Spleen (tissue), 11 donors: Measurements from ENCODE around the gene SPRR5. TPM values are rescaled to one million over a fixed set of nuclear protein-coding genes. Genes with fewer than 3 reads are reported as not detected.

ENCODE experiments used
- DNase-seq: peaks from one replicate; pipeline ENCODE4 v3.0.0-alpha.2; 2020
- H3K27ac ChIP-seq, 8 donors: fragments of 200-600 bp; sonication (generic) in 7 of 8; 1 replicate in 4 of 8; 2 replicates in 4 of 8; pipeline versions ENCODE4 v1.5.0 to v1.8.0; 2016 to 2021; ENCODE audit warnings: inconsistent platforms in 4 of 8, mild to moderate bottlenecking in 4 of 8, moderate library complexity in 1 of 8
- H3K27me3 ChIP-seq, 7 donors: fragments of 200-600 bp; sonication (generic) in 6 of 7; replicated peaks in 1 of 7; 1 replicate in 4 of 7; 2 replicates in 3 of 7; pipeline versions ENCODE4 v1.5.0 to v1.8.0; 2016 to 2021; ENCODE audit warnings: inconsistent platforms in 3 of 7, mild to moderate bottlenecking in 1 of 7
- H3K36me3 ChIP-seq, 6 donors: fragments of 200-600 bp; sonication (generic) in 5 of 6; 1 replicate in 4 of 6; 2 replicates in 2 of 6; pipeline versions ENCODE4 v1.5.0 to v1.8.0; 2016 to 2021; ENCODE audit warnings: inconsistent platforms in 2 of 6
- H3K4me1 ChIP-seq, 6 donors: fragments of 200-600 bp; sonication (generic) in 5 of 6; 1 replicate in 3 of 6; 2 replicates in 3 of 6; pipeline versions ENCODE4 v1.5.0 to v1.8.0; 2016 to 2021; ENCODE audit warnings: inconsistent platforms in 3 of 6
- H3K4me3 ChIP-seq, 8 donors: fragments of 200-600 bp; sonication (generic) in 7 of 8; 1 replicate in 4 of 8; 2 replicates in 4 of 8; pipeline versions ENCODE4 v1.5.0 to v1.8.0; 2016 to 2021; ENCODE audit warnings: inconsistent platforms in 4 of 8, mild to moderate bottlenecking in 4 of 8, moderate library complexity in 2 of 8
- H3K9me3 ChIP-seq, 8 donors: fragments of 200-600 bp; sonication (generic) in 7 of 8; 1 replicate in 4 of 8; 2 replicates in 4 of 8; pipeline versions ENCODE4 v1.5.0 to v1.8.0; 2016 to 2021; ENCODE audit warnings: inconsistent platforms in 4 of 8
- CTCF ChIP-seq, 11 experiments: fragments of 200-600 bp in 7 of 11; fragments of 450-650 bp in 4 of 11; sonication (generic) in 4 of 11; IDR thresholded peaks in 8 of 11; conservative IDR thresholded peaks in 3 of 11; 1 replicate in 7 of 11; 2 replicates in 4 of 11; pipeline versions ENCODE4 v1.4.0 to v1.8.0; 2016 to 2021; ENCODE audit warnings: antibody characterized with exemption in 11 of 11, inconsistent platforms in 4 of 11, mild to moderate bottlenecking in 1 of 11
- POLR2A ChIP-seq, 3 donors: fragments of 450-650 bp; IDR thresholded peaks; one replicate each; pipeline ENCODE4 v1.5.1; 2017; ENCODE audit warnings: antibody characterized with exemption in 3 of 3, mild to moderate bottlenecking in 1 of 3
- POLR2AphosphoS5 ChIP-seq, 3 donors: sonication (generic); formaldehyde crosslinking; IDR thresholded peaks; one replicate each; pipeline ENCODE4 v1.5.1; 2017; ENCODE audit warnings: antibody characterized with exemption in 3 of 3
- WGBS, 5 donors: extraction: QIAGEN DNeasy Blood & Tissue Kit in 3 of 5; methylation state at CpG; one replicate each; pipeline versions ENCODE4 v1.1.5 to v1.1.7; 2013 to 2018; 5-methylcytosine and 5-hydroxymethylcytosine counted together
- intact Hi-C: fragments of 100-400 bp; cut with DNase I; formaldehyde crosslinking; loops from one replicate; pipeline ENCODE4 v1.15.0; 2023; ENCODE audit warnings: low total_unique reads
- polyA plus RNA-seq, 3 donors: library from polyadenylated mRNA; stranded (reverse); fragments of 200-250 nt; gene quantifications; one replicate each; pipeline ENCODE4 v1.2.1, GENCODE V29; 2013
- total RNA-seq, 7 donors: library from RNA; depleted of rRNA in 3 of 7; stranded (reverse); fragments of >200 nt in 3 of 7; fragmentation: NEBNext Ultra II Directional in 4 of 7; extraction: Animal tissue kit (Norgen Biotek cat#: 25700) in 4 of 7; gene quantifications; one replicate each; pipeline versions ENCODE4 v1.1.0 to v1.2.1, GENCODE V29; 2016 to 2021
- donor health status: healthy with polysubstance abuse.
- donor health status: DM: no; HTN: no; CAD: no; lungs with moderate emphysema.
- donor health status: DM: no; HTN: no; CAD: no.
- donor health status: Bipolar disorder and iron deficiency.
- donor health status: healthy.
- donor health status: DM: no; HTN: no; CAD: no.
- donor health status: DM: yes; HTN: yes; CAD: no.

Gene SPRR5
- total and polyA plus RNA-seq, 10 donors, result not detected

- Histone ChIP-seq H3K4me1 (no peaks in the 10 kb centered on the region), H3K27ac (no peak overlapping the region), H3K27me3 (peaks cover 0 to 14% (median 0%) of the 10 kb centered on the region in 7 donors), H3K4me3 (no peak overlapping the region), H3K9me3 (no peaks in the 10 kb centered on the region), H3K36me3 (no peaks in the 10 kb centered on the region)
- intact Hi-C loops, result no loop called here
- DNase-seq, result no peak
- no peak for TF ChIP-seq POLR2A (IDR thresholded peaks at IDR 0.05)
- no peak for TF ChIP-seq POLR2AphosphoS5 (IDR thresholded peaks at IDR 0.05)
- no peak for TF ChIP-seq CTCF (IDR thresholded peaks at IDR 0.05 in 8 of 11, conservative IDR thresholded peaks at IDR 0.05 in 3 of 11)
- whole genome bisulfite sequencing, 5 donors, result 67 to 79% (median 70%) methylated on average over 4 of the region's 4 CpGs
Measured at GRCh38 chr1:152932170-152932811, 14.7 kb upstream of the SPRR5 start.

DNA sequence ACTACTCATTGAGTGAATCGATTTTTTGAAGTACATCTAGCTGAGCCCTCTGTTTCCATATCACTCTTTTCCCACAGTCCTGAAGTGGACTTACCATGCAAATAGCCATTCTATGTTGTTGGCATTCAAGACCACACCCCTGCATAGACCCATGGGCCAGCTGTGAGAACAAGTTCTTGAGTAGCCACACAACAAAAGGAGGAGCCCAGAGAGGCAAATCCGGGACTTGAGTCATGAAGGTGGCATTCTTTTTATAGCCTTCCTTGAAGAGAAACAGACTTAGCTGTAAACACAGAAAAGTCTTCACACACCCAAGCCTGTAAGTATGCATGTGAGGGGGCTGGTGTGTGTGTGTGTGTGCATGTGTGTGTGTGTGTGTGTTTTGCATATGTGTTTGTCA lies 13.8 kb upstream of the SPRR5 start:
- intact Hi-C loops, result no loop called here
- no peak for DNase-seq
- 73 to 83% (median 76%) methylated on average over 2 of the region's 2 CpGs for WGBS, 5 donors

GRCh38 chr1:152940614-152941013 lies 6.4 kb upstream of the SPRR5 start:
- no peak for DNase-seq
- peaks cover 0 to 3% (median 0%) of the 10 kb centered on the region in 7 donors for H3K27me3 ChIP-seq
- 76 to 92% (median 87%) methylated on average over 1 of the region's 1 CpG for WGBS, 5 donors
- TF ChIP-seq CTCF (IDR thresholded peaks at IDR 0.05 in 8 of 11, conservative IDR thresholded peaks at IDR 0.05 in 3 of 11) (no peak), POLR2A (IDR thresholded peaks at IDR 0.05) (no peak), POLR2AphosphoS5 (IDR thresholded peaks at IDR 0.05) (no peak)
- no peak overlapping the region for H3K27ac ChIP-seq
- H3K4me3 ChIP-seq, result no peak overlapping the region
- H3K36me3 ChIP-seq, result no peaks in the 10 kb centered on the region
- H3K9me3 ChIP-seq, result no peaks in the 10 kb centered on the region
- H3K4me1 ChIP-seq, result no peaks in the 10 kb centered on the region
- intact Hi-C loops, result no loop called here

More for the DNA sequence above, 13.8 kb upstream of the SPRR5 start:
- no peak for TF ChIP-seq POLR2A (IDR thresholded peaks at IDR 0.05)
- no peak for TF ChIP-seq POLR2AphosphoS5 (IDR thresholded peaks at IDR 0.05)
- H3K27ac ChIP-seq, result no peak overlapping the region
- H3K36me3 ChIP-seq, result no peaks in the 10 kb centered on the region
- H3K4me3 ChIP-seq, result no peak overlapping the region
- H3K9me3 ChIP-seq, result no peaks in the 10 kb centered on the region
- no peaks in the 10 kb centered on the region for H3K4me1 ChIP-seq
- peaks cover 0 to 14% (median 0%) of the 10 kb centered on the region in 7 donors for H3K27me3 ChIP-seq

DNA sequence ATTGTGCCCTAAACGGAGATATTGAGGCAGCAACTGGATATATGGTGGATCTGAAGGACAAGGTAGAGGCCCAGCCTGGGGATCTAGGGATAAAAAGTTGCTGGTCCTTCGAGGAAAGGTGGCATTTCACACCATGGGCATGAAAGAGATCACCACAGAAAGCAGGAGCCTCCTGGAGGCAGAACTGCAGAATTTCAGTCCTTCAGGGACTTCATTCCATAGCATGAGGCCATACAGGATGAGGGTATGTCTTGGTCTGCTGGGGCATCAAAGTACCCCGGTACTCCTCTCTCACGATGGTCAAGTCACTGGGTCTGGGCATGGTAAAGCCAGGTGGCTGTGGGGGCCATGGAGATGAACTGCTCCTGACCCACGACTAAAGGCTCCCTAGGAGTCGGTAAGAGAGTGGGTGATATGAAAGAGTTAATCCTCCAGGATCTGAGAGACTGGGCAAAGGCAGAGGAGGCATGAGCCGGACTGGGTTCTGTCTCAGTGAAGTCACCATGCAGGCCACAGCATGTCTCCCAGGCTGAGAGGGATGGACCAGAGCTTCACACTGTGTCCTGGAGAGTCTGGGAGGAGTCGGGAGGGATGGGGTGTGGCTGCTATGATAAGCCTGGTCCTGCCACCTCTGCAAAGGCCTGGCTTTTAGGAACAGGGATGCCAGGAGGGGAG lies 5.8 kb upstream of the SPRR5 start:
- Histone ChIP-seq H3K9me3 (no peaks in the 10 kb centered on the region), H3K36me3 (no peaks in the 10 kb centered on the region), H3K4me1 (no peaks in the 10 kb centered on the region), H3K27ac (no peak overlapping the region), H3K4me3 (no peak overlapping the region), H3K27me3 (peaks cover 0 to 1% (median 0%) of the 10 kb centered on the region in 7 donors)
- no peak for DNase-seq
- WGBS, 5 donors, result 64 to 74% (median 72%) methylated on average over 8 of the region's 8 CpGs
- TF ChIP-seq CTCF (IDR thresholded peaks at IDR 0.05 in 8 of 11, conservative IDR thresholded peaks at IDR 0.05 in 3 of 11), result no peak
- intact Hi-C loops, result no loop called here
